ENCODE data around the gene GET3. TPM values are rescaled to one million over a fixed set of nuclear protein-coding genes. Genes with fewer than 3 reads are reported as not detected.

GET3 gene
- total RNA-seq, 1 experiment from 2014 or later, result 69.9 TPM

DNA sequence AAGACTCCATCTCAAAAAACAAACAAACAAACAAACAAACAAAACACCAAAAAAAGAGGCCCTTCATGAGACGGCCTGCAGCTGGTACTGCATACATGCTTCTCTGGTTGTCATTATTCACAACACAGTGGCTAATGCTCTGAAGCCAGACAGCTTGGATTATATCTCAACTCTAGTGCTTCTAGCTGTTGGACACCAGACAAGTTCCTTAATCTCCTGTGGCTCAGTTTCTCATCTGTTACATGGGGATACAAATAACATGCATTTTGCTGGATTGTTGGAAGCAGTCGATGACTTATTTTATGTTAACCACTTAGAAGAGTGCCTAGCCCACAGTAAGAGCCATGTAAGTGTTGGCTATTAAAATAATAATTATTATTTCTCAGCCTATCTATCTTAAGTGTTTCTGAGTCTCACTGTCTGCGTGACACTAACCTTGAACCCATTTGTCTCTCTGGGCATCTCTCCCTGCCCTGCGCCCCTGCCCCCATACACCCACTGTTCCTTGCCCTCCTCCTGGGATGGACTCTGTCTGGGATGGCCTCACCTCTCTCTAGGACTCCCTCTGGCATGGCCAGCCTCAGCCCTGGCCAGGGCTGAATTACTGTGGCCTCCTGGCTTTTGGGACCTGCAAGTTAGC lies 50.9 kb downstream of the GET3 start:
- in situ Hi-C loops (cut with HindIII; ENCODE audit: low pct_unique_long_range_greater_than_20kb, low sequenced_read_pairs) (no loop called here), intact Hi-C loops (cut with micrococcal nuclease; ENCODE audit: unreplicated experiment) (no loop called here)
- no peak for TF ChIP-seq SIN3A (IDR thresholded peaks at IDR 0.05; ENCODE audit: borderline replicate concordance, insufficient read depth, low read depth, low read length)
- TF ChIP-seq, protein P1, sequence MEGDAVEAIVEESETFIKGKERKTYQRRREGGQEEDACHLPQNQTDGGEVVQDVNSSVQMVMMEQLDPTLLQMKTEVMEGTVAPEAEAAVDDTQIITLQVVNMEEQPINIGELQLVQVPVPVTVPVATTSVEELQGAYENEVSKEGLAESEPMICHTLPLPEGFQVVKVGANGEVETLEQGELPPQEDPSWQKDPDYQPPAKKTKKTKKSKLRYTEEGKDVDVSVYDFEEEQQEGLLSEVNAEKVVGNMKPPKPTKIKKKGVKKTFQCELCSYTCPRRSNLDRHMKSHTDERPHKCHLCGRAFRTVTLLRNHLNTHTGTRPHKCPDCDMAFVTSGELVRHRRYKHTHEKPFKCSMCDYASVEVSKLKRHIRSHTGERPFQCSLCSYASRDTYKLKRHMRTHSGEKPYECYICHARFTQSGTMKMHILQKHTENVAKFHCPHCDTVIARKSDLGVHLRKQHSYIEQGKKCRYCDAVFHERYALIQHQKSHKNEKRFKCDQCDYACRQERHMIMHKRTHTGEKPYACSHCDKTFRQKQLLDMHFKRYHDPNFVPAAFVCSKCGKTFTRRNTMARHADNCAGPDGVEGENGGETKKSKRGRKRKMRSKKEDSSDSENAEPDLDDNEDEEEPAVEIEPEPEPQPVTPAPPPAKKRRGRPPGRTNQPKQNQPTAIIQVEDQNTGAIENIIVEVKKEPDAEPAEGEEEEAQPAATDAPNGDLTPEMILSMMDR (IDR thresholded peaks at IDR 0.05), result no peak
- TF ChIP-seq, protein P2, sequence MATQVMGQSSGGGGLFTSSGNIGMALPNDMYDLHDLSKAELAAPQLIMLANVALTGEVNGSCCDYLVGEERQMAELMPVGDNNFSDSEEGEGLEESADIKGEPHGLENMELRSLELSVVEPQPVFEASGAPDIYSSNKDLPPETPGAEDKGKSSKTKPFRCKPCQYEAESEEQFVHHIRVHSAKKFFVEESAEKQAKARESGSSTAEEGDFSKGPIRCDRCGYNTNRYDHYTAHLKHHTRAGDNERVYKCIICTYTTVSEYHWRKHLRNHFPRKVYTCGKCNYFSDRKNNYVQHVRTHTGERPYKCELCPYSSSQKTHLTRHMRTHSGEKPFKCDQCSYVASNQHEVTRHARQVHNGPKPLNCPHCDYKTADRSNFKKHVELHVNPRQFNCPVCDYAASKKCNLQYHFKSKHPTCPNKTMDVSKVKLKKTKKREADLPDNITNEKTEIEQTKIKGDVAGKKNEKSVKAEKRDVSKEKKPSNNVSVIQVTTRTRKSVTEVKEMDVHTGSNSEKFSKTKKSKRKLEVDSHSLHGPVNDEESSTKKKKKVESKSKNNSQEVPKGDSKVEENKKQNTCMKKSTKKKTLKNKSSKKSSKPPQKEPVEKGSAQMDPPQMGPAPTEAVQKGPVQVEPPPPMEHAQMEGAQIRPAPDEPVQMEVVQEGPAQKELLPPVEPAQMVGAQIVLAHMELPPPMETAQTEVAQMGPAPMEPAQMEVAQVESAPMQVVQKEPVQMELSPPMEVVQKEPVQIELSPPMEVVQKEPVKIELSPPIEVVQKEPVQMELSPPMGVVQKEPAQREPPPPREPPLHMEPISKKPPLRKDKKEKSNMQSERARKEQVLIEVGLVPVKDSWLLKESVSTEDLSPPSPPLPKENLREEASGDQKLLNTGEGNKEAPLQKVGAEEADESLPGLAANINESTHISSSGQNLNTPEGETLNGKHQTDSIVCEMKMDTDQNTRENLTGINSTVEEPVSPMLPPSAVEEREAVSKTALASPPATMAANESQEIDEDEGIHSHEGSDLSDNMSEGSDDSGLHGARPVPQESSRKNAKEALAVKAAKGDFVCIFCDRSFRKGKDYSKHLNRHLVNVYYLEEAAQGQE (IDR thresholded peaks at IDR 0.05; ENCODE audit: insufficient read depth in 1 of 2, low read depth in 2 of 2, low read length in 1 of 2), result no peak
- no peak for TF ChIP-seq TCF7L2 (IDR thresholded peaks at IDR 0.05; ENCODE audit: low read depth, low read length)
- no peak for TF ChIP-seq POLR2AphosphoS5 (IDR thresholded peaks at IDR 0.05; ENCODE audit: low read depth, low read length)
- ATAC-seq (no peak), DNase-seq (ENCODE audit: low read depth, low spot score) (no peak)
- no TSS peak for BruUV-seq (replicated peaks)
- Histone ChIP-seq H3K36me3 (ENCODE audit: control insufficient read depth, insufficient read depth, low read length) (peaks cover 2% of the 10 kb centered on the region), H3K4me1 (ENCODE audit: control insufficient read depth, insufficient read depth, low read length) (peaks cover 56% of the 10 kb centered on the region), H3K9me3 (ENCODE audit: control insufficient read depth, insufficient read depth, low read depth, low read length) (no peaks in the 10 kb centered on the region), H3K4me3 (ENCODE audit: low read depth in 2 of 2, low read length in 2 of 2) (no peak overlapping the region; a peak in 1 of 4 replicates), H3K27me3 (ENCODE audit: control insufficient read depth, insufficient read depth, low read length) (no peaks in the 10 kb centered on the region), H3K27ac (ENCODE audit: low read length) (peak overlapping the region; percentile 99)
- ChIA-PET POLR2A (interaction anchor here (0.6 kb wide), 1 partner anchor 12 kb away, joined by 3 read pairs; no protein-coding TSS in a partner anchor), CTCF (interaction anchor here (0.6 to 1.3 kb wide), 2 partner anchors 10 to 14 kb away, joined by 3 to 4 read pairs; no protein-coding TSS in a partner anchor)

DNA sequence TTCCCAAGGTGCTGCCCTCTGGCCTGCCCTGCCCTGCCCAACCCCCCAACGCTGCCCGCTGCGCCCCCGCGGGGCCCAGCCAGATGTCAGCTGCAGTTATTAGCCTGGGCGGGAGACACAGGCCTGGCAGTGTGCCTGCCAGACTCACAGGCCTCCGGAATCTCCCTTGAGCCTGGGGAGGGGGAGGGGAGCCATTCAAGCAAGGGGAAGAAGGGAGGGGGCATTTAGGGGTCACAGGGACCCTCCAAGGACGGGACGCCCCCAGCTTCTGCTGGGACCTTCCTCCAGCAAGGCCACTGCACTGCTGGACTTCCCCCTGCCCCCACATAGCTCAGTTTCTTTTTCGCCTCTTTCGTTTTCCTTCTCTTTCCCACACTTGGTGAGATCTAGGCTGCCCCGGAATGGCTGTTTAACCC lies 51.4 kb downstream of the GET3 start:
- DNase-seq (ENCODE audit: low read depth, low spot score) (no peak), ATAC-seq (no peak)
- TF ChIP-seq, protein P1 (IDR thresholded peaks at IDR 0.05), result no peak
- TF ChIP-seq, protein P2 (IDR thresholded peaks at IDR 0.05; ENCODE audit: insufficient read depth in 1 of 2, low read depth in 2 of 2, low read length in 1 of 2), result no peak
- TF ChIP-seq POLR2AphosphoS5 (IDR thresholded peaks at IDR 0.05; ENCODE audit: low read depth, low read length) (peak; percentile 58; the same call in 1 of the 2 replicates), SIN3A (IDR thresholded peaks at IDR 0.05; ENCODE audit: borderline replicate concordance, insufficient read depth, low read depth, low read length) (0 out of 2 replicates have a peak, but pooled peaks have one; percentile 64)
- ChIA-PET POLR2A (interaction anchor here (0.6 kb wide), 2 partner anchors 13 to 1683 kb away, joined by 3 to 10 read pairs; no protein-coding TSS in a partner anchor), CTCF (interaction anchor here (0.9 to 1.1 kb wide), 2 partner anchors 11 to 15 kb away, joined by 3 to 4 read pairs; no protein-coding TSS in a partner anchor)
- Histone ChIP-seq H3K9me3 (ENCODE audit: control insufficient read depth, insufficient read depth, low read depth, low read length) (no peaks in the 10 kb centered on the region), H3K4me1 (ENCODE audit: control insufficient read depth, insufficient read depth, low read length) (peaks cover 52% of the 10 kb centered on the region), H3K4me3 (ENCODE audit: low read depth in 2 of 2, low read length in 2 of 2) (peak overlapping the region; percentile 51 to 75), H3K27ac (ENCODE audit: low read length) (peak overlapping the region; percentile 99), H3K27me3 (ENCODE audit: control insufficient read depth, insufficient read depth, low read length) (no peaks in the 10 kb centered on the region), H3K36me3 (ENCODE audit: control insufficient read depth, insufficient read depth, low read length) (peaks cover 2% of the 10 kb centered on the region)
- TSS peak; percentile 83 for BruUV-seq (replicated peaks)
- intact Hi-C loops (cut with micrococcal nuclease; ENCODE audit: unreplicated experiment) (no loop called here), in situ Hi-C loops (cut with HindIII; ENCODE audit: low pct_unique_long_range_greater_than_20kb, low sequenced_read_pairs) (no loop called here)

Measured in Panc1 (cell line).